OCI-LY1 (cell line): ENCODE measurements around the gene RAB40C.

Source experiments
- H2AFZ ChIP-seq: fragments of 200-600 bp; sonication (generic), shearing (Covaris generic); 2 replicates; pipeline ENCODE4 v1.6.0; 2014; ENCODE audit warnings: antibody characterized with exemption, mild to moderate bottlenecking, low read length
- H3F3A ChIP-seq: fragments of 200-600 bp; sonication (generic), shearing (Covaris generic); 2 replicates; pipeline ENCODE4 v1.6.0; 2014; ENCODE audit warnings: mild to moderate bottlenecking, antibody characterized with exemption, low read length, moderate library complexity; ENCODE audit not compliant: insufficient read depth
- H3K27ac ChIP-seq: fragments of 200-600 bp; sonication (generic); 2 replicates; pipeline ENCODE4 v1.5.1; 2014; ENCODE audit warnings: low read length, mixed run types, mild to moderate bottlenecking, low read depth; ENCODE audit not compliant: poor library complexity, severe bottlenecking
- H3K27me3 ChIP-seq: fragments of 200-600 bp; sonication (generic); 2 replicates; pipeline ENCODE4 v1.6.0; 2014; ENCODE audit warnings: antibody characterized with exemption, mild to moderate bottlenecking, low read length, moderate library complexity; ENCODE audit not compliant: insufficient read depth
- H3K36me3 ChIP-seq: fragments of 200-600 bp; sonication (generic); 2 replicates; pipeline ENCODE4 v1.6.1; 2014; ENCODE audit warnings: mild to moderate bottlenecking, antibody characterized with exemption, low read length, moderate library complexity, mixed read lengths; ENCODE audit not compliant: insufficient read depth
- H3K4me1 ChIP-seq: fragments of 200-600 bp; sonication (generic); 2 replicates; pipeline ENCODE4 v1.5.1; 2014; ENCODE audit warnings: mild to moderate bottlenecking, low read length, moderate library complexity; ENCODE audit not compliant: insufficient read depth, severe bottlenecking
- H3K4me2 ChIP-seq: fragments of 200-600 bp; sonication (generic), shearing (Covaris generic); 2 replicates; pipeline ENCODE4 v1.6.1; 2014; ENCODE audit warnings: low read length
- H3K4me3 ChIP-seq: fragments of 200-600 bp; sonication (generic); 2 replicates; pipeline ENCODE4 v1.5.1; 2014; ENCODE audit warnings: low read length, low read depth, mild to moderate bottlenecking, mixed read lengths; ENCODE audit not compliant: poor library complexity, severe bottlenecking
- H3K79me2 ChIP-seq: fragments of 200-600 bp; shearing (Covaris generic); 2 replicates; pipeline ENCODE4 v1.6.1; 2016; ENCODE audit warnings: mixed run types, low read length, mixed read lengths; ENCODE audit not compliant: insufficient read depth
- H3K9ac ChIP-seq: fragments of 200-600 bp; sonication (generic), shearing (Covaris generic); 2 replicates; pipeline ENCODE4 v1.6.1; 2014; ENCODE audit warnings: mild to moderate bottlenecking, low read length, mixed read lengths
- H3K9me2 ChIP-seq: fragments of 200-600 bp; sonication (generic), shearing (Covaris generic); 2 replicates; pipeline ENCODE4 v1.6.1; 2014; ENCODE audit warnings: low read depth, mild to moderate bottlenecking, low read length, mixed read lengths
- H3K9me3 ChIP-seq: fragments of 200-600 bp; shearing (Covaris generic); 2 replicates; pipeline ENCODE4 v1.6.1; 2014; ENCODE audit warnings: low read length, mixed read lengths
- H4K20me1 ChIP-seq: fragments of 200-600 bp; sonication (generic), shearing (Covaris generic); 2 replicates; pipeline ENCODE4 v1.6.0; 2016; ENCODE audit warnings: mild to moderate bottlenecking, low read length; ENCODE audit not compliant: insufficient read depth
- CTCF ChIP-seq: fragments of 200-600 bp; sonication (generic), shearing (Covaris generic); IDR thresholded peaks from 2 replicates; pipeline ENCODE4 v1.5.1; 2017; ENCODE audit warnings: mild to moderate bottlenecking, antibody characterized with exemption, low read length, moderate library complexity, mixed read lengths
- EZH2 ChIP-seq: fragments of 200-600 bp; sonication (generic), shearing (Covaris generic); IDR thresholded peaks from 2 replicates; pipeline ENCODE4 v1.8.0; 2017; ENCODE audit warnings: borderline replicate concordance, mixed run types, mild to moderate bottlenecking, antibody characterized with exemption, low read length, moderate library complexity, mixed read lengths

Gene RAB40C

GRCh38 chr16:659618-660017 lies 69.8 kb downstream of the RAB40C start:
- no peak for TF ChIP-seq EZH2
- TF ChIP-seq CTCF = no peak
- no peaks in the 10 kb centered on the region for H3F3A ChIP-seq
- peaks cover 6% of the 10 kb centered on the region for H3K4me1 ChIP-seq
- no peaks in the 10 kb centered on the region for H3K9me2 ChIP-seq
- no peaks in the 10 kb centered on the region for H4K20me1 ChIP-seq
- no peaks in the 10 kb centered on the region for H3K9me3 ChIP-seq
- H3K27ac ChIP-seq = no peak overlapping the region
- H3K9ac ChIP-seq = no peak overlapping the region
- H3K36me3 ChIP-seq = peaks cover 50% of the 10 kb centered on the region
- no peak overlapping the region for H2AFZ ChIP-seq
- no peaks in the 10 kb centered on the region for H3K27me3 ChIP-seq
- H3K4me3 ChIP-seq = no peak overlapping the region
- no peaks in the 10 kb centered on the region for H3K79me2 ChIP-seq
- no peak overlapping the region for H3K4me2 ChIP-seq

GRCh38 chr16:660132-660458 lies 70.2 kb downstream of the RAB40C start:
- Histone ChIP-seq H3K36me3 (peaks cover 50% of the 10 kb centered on the region), H3K9ac (no peak overlapping the region), H3K79me2 (no peaks in the 10 kb centered on the region), H4K20me1 (no peaks in the 10 kb centered on the region), H3K9me3 (no peaks in the 10 kb centered on the region), H3K4me3 (no peak overlapping the region), H3K4me1 (peaks cover 6% of the 10 kb centered on the region), H2AFZ (no peak overlapping the region), H3K9me2 (no peaks in the 10 kb centered on the region), H3K4me2 (no peak overlapping the region), H3K27me3 (no peaks in the 10 kb centered on the region), H3K27ac (no peak overlapping the region), H3F3A (no peaks in the 10 kb centered on the region)
- TF ChIP-seq CTCF (no peak), EZH2 (no peak)

- H3K79me2 ChIP-seq = no peaks in the 10 kb centered on the region
- H3K4me2 ChIP-seq = peak overlapping the region; percentile 25; the same call in 1 of the 2 replicates
- H3F3A ChIP-seq = no peaks in the 10 kb centered on the region
- H2AFZ ChIP-seq = no peak overlapping the region
- H3K36me3 ChIP-seq = peaks cover 47% of the 10 kb centered on the region
- peak; percentile 29 for TF ChIP-seq CTCF
- TF ChIP-seq EZH2 = no peak
- H3K27me3 ChIP-seq = no peaks in the 10 kb centered on the region
- H3K9me3 ChIP-seq = no peaks in the 10 kb centered on the region
- 0 out of 2 replicates have a peak overlapping the region, but pooled peaks have one; percentile 0 for H3K9ac ChIP-seq
- no peaks in the 10 kb centered on the region for H3K9me2 ChIP-seq
- no peaks in the 10 kb centered on the region for H4K20me1 ChIP-seq
- H3K4me1 ChIP-seq = peaks cover 6% of the 10 kb centered on the region
- H3K4me3 ChIP-seq = no peak overlapping the region
- no peak overlapping the region for H3K27ac ChIP-seq
Observed at GRCh38 chr16:660459-661183, 70.8 kb downstream of the RAB40C start.
